ENCODE results near the gene IQCC.

- TF ChIP-seq CTCF (IDR thresholded peaks at IDR 0.05) = no peak
- no peak for TF ChIP-seq POLR2A (IDR thresholded peaks at IDR 0.05)
Observed at GRCh38 chr1:32249831-32250525, 44.5 kb downstream of the IQCC start.

Data from right lobe of liver (tissue), 4 donors.